H1 (cell line): ENCODE data around the gene MITF. TPM values are rescaled to one million over a fixed set of nuclear protein-coding genes. Genes with fewer than 3 reads are reported as not detected.

ENCODE experiments used
- POU5F1 ChIP-seq: IDR thresholded peaks from 2 replicates; pipeline ENCODE4 v1.6.1; 2011; ENCODE audit warnings: low read depth, mild to moderate bottlenecking, low read length, moderate library complexity
- SAP30 ChIP-seq: fragments of 300-600 bp; sonication (generic); IDR thresholded peaks from 2 replicates; pipeline ENCODE4 v1.7.1; 2012; ENCODE audit warnings: low read length, moderate library complexity, mild to moderate bottlenecking, inconsistent platforms; ENCODE audit not compliant: insufficient read depth, insufficient replicate concordance
- SP2 ChIP-seq: IDR thresholded peaks from 2 replicates; pipeline ENCODE4 v1.6.1; 2012; ENCODE audit warnings: mild to moderate bottlenecking, low read length, inconsistent platforms
- YY1 ChIP-seq: IDR thresholded peaks from 2 replicates; pipeline ENCODE4 v1.6.1; 2011; ENCODE audit warnings: low read depth, mild to moderate bottlenecking, low read length
- polyA plus RNA-seq, 7 experiments: library from polyadenylated mRNA; depleted of rRNA in 3 of 7; stranded (reverse) in 5 of 7; unstranded in 2 of 7; fragments of >200 nt in 5 of 7; fragments of 200-250 nt in 2 of 7; gene quantifications; 1 replicate in 5 of 7; 2 replicates in 1 of 7; 4 replicates in 1 of 7; pipeline versions ENCODE4 v1.2.1 to v1.2.3, GENCODE V29; 2011 to 2013; ENCODE audit warnings: missing spikeins in 2 of 7, mixed read lengths in 2 of 7
- total RNA-seq: library from RNA; stranded (reverse); fragmentation: NEBNext Ultra II Directional; extraction: Animal tissue kit (Norgen Biotek cat#: 25700); gene quantifications from 2 replicates; pipeline ENCODE4 v1.2.1, GENCODE V29; 2021

MITF gene
- total and polyA plus RNA-seq, 2 of the 8 experiments (the other 6 are each of a cell fraction or from before 2014, with no cell fraction given): 0.53 to 1.4 TPM

GRCh38 chr3:69750549-69750948 lies 11.3 kb downstream of the MITF start (continued):
- TF ChIP-seq POU5F1: no peak
- TF ChIP-seq SP2: no peak
- TF ChIP-seq YY1: no peak
- no peak for TF ChIP-seq SAP30
- TF ChIP-seq, all 59 proteins: peak for 0
